ENCODE results near the gene TRABD.

TRABD gene

DNA sequence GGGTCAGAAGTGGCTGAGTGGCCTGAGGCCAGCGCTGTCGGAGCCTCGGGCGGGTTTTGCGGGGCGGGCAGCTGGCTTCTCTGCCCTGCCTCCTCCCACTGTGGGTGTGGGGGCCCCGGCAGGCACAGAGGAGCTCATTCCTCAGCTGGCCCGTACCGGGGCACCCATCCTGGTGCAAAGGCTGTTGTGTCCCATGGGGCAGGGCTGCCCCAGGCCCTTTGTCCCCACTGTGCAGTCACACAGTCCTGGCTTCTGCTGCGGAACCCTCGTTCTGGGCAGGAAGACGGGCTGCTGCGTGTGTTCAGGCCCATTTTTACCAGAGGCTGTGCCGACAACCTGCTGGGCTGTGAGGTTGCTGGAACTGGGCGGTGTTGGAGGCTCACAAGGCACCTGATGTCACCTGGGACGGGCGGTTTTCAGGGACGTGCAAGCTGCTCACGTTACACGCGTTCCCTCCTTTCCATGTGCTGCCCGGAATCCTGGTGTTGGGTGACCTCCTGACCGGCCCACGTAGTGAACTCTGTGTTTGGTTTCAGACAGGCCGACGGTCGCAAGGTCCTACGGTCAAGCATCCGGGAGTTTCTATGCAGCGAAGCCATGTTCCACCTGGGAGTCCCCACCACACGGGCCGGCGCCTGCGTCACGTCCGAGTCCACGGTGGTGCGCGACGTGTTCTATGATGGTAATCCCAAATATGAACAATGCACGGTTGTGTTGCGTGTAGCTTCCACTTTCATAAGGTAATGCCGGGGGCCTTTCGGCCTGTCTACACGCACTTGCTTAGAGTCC lies 20.3 kb downstream of the TRABD start:
- DNase-seq = no peak

DNA sequence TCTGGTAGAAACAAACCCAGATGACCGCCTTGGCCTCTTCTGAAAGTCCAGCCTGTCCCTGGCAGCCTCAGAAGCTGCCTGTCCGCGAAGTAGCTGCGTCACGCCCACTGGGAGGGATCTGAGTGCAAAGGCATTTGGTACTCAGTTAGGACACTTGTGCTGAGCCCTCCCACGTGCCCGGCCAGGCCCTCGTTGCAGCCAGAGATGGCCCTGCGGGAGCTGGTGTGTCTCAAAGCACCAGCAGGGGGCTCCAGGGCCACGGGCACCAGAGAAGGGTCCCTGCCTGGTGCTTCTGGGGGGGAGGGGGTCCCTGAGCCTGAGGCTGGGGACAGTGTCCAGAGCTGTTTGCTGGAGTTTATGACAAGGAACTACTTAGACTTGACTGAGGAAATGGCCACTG lies 20.9 kb downstream of the TRABD start:
- DNase-seq = no peak

DNA sequence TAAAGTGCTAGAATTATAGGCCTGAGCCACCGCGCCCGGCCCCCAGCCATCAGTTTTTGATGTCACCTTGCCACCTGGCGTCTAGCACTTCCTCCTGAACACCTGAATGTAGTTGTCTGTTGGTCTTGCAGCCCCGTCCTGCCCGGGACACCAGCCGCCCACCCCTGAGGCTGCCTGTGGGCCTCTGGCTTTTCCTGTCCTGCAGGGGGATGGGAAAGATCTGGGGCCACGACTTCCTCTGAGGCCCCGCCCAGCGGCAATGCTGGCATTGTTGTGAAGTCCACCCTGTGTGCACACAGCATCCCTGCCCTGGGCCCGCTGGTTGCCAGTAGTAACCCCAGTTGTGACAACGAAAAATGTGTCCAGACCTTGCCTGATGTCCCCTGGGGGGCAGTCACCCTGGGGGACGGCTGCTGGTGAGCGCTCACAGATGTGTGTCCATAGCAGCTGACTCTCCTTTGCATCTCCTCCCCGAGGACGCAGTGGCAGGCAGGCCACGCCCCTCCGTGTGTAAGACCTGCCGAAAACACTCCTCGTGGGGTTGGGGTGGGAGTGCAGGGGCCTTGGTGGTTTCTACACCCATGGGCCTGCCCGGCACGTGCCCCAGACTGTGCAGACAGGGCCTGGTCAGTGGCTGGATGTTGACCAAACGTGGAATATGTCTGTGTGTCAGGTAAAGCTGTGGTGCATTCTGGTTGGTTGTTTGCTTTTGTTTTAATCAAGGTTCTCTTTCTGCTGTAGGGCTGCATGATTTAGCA lies 21.8 kb downstream of the TRABD start:
- no peak for DNase-seq

DNA sequence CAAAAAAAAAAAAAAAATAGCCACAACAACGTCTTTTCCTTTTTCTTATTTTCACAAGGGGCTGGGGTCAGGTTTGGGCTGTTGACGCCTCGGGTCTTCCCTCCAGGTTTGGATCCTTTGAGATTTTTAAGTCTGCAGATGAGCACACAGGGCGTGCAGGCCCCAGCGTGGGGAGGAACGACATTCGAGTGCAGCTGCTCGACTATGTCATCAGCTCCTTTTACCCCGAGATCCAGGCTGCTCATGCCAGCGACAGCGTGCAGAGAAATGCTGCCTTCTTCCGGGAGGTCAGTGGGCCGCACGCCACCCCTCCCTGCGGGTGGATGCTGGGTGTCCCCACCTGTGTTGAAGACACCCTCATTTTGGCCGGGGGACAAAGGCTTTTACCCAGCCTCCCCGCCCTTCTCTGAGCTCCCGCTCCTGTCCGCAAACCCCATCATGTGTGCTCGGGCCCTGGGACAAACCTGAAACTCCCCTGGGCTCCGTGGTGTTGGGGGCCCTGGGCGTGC lies 22.8 kb downstream of the TRABD start:
- DNase-seq = no peak

DNA sequence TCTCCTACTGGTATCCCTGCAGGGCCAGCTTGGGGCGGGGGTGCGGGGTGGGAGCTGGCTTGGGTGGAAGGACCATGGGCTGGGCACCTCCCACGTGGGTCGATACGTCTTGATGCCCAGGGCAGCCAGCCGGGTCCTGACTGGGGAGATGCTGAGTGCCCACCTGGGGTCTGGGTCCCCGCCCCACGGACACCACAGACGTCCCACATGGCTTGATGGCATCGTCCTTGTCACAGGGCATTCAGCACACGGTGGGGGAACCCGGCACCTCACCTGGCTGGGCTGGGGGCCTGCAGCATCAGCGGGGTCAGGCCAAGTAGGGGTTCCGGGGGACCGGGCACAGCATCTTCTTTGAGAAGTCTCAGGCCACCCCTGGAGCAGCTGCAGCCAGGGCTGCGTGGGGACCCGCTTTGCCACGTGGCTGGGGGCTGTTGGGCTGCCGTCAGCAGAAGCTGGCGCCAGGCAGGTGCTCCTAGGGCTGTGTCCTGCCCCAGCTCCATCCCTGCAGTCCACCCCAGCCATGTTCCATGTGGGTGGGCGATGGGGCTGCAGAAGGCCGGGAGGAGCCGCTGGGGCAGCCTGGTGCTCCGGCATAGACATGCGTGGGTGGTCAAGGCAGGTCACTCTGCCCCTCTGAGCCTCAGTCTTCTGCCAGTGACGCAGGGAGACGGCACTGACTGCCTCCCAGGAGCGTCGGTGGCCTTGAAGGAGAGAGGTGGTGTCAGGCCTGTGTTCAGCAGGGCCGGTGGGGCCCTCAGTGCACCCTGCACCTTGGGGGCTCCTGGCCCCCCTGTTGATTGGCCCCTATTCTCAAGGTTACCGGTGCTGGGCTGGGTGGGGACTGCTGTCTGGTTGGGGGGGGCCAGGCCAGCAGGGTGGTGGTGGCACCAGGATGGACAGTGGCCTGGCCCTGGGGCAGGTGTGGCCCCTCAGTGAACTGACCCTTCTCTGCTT lies 23.5 kb downstream of the TRABD start:
- DNase-seq = no peak

DNA sequence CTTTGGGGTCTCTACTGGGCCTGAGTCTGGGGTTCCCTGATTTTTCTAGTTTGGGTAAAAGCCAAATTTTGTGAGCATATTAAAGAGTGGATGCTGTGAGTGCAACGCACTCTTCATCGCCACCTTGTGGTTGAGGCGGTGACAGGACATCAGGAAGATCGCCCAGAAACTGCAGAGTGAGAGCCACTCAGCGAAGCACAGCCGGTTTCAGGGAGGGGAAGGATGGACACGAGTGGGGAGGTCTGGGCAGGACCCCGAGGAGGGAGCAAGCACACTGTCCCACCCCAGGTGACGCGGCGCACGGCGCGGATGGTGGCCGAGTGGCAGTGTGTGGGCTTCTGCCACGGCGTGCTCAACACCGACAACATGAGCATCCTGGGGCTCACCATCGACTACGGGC lies 24.2 kb downstream of the TRABD start:
- DNase-seq = peak in 1 of 2 donors; percentile 27

DNA sequence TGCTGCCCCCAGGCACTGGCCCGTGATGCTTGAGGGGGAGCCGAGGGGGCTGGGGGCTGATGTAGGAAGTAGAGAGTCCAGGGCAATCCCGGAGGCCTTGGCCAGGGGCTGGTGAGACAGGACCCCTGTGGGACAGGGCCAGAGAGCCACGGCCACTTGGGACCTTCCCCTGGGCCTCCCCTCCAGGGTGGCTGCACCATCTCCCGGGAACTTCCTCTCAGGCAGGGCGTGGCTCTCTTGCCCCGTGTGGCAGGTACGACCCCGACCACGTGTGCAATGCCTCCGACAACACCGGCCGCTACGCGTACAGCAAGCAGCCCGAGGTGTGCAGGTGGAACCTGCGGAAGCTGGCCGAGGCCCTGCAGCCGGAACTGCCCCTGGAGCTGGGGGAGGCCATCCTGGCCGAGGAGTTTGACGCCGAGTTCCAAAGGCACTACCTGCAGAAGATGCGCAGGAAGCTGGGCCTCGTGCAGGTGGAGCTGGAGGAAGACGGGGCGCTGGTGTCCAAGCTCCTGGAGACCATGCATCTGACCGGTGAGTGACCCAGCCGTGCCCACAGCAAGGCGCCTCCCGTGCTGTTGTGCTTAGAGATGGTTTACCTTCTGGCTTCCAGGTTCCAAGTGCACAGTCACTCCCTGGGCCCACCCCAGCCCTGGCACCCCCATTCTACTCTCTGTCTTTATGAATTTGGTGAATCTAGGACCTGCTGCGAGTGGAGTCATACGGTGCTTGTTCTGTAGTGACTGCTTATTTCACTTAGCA lies 24.8 kb downstream of the TRABD start:
- no peak for DNase-seq

DNA sequence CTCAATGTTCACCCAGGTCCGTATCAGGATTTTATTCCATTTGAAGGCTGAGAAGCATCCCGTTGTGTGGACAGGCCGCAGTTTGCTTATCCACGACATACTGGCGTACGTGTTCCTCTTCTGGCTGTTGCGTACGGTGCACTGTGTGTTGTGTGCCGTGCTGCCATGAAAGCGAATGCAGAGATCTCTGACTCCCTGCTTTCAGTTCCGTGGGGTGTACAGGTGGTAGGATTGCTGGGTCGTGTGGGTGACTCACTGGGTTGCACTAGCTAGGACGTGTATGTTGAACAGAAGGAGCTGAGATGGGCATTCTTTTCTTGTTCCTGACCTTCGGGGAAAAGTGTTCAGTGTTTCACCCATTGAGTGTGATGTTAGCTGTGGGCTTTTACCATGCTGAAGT lies 25.4 kb downstream of the TRABD start:
- no peak for DNase-seq

DNA sequence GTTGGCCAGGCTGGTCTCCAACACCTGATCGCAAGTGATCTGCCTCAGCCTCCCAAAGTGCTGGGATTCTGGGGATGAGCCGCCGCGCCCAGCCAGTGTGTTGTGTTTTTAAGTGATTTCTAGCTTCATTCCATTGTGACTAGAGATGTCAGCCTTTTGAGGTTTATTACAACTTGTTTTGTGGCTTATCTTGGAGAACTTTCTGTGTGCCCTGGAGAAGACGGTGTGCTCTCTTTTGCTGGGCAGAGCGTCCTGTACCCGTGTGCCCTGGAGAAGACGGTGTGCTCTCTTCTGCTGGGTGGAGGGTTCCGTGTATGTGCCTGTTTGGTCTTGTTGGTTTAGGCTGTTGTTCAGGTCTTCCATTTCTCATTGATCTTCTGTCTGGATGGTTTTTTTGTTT lies 27.6 kb downstream of the TRABD start:
- no peak for DNase-seq

DNA sequence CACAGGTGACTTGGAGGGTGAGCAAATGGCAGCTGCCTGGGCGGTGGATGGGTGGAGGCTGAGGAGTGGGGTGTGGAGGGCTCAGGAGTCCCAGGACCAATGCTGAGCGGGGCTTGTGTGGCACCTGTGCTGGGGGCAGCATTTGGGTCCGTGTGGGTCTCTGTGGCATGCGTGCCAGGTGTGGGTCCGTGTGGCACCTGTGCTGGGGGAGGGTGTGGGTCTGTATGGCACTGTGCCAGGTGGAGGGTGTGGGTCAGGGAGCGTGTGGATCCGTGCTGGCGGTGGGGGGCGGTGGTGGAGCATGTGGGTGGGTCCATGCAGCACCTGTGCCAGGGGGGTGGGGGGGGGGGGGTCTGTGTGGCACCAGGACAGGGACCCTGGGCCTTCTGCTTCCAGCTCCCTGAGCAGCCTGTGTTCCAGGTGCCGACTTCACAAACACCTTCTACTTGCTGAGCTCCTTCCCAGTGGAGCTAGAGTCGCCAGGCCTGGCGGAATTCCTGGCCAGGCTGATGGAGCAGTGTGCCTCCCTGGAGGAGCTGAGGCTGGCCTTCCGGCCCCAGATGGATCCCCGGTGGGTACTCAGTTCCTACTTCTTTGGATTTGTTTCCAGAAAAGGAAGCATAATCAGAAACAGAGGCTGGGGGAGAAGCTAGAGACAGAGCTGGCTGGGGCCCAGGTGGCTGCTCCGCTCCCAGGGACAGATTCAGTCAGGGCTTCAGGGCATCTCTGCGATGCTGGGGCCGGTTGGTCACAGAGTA lies 29.8 kb downstream of the TRABD start:
- DNase-seq = no peak

DNA sequence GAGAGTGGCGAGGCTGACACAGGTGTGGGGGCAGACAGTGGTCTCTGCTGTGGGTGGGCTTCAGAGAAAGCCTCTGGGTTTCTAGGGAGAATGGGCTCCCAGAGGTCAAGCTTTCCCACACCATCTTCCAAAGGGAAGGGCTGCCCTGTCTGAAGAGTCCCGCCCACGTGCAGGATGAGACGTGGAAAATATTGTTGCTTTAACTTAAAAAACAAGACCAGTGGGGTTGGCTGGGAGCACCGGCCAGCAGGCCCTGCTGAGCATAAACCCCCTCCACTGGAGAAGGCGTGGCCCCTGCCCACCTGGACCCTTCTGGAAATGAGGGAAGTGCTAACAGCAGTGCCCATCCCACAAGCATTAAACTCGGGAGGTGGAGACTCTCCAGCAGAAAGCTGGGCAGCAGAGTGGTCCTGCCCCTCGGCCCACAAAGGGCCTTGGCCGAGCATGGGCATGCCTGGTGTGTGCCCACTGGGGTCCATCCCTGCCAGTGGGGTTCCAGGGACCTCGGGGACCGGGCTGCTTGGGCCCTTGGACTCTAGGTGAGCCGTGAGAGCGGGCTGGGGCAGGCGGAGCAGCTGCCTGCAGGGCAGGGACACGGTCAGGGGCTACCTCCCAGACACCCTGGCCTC lies 30.5 kb downstream of the TRABD start:
- no peak for DNase-seq

DNA sequence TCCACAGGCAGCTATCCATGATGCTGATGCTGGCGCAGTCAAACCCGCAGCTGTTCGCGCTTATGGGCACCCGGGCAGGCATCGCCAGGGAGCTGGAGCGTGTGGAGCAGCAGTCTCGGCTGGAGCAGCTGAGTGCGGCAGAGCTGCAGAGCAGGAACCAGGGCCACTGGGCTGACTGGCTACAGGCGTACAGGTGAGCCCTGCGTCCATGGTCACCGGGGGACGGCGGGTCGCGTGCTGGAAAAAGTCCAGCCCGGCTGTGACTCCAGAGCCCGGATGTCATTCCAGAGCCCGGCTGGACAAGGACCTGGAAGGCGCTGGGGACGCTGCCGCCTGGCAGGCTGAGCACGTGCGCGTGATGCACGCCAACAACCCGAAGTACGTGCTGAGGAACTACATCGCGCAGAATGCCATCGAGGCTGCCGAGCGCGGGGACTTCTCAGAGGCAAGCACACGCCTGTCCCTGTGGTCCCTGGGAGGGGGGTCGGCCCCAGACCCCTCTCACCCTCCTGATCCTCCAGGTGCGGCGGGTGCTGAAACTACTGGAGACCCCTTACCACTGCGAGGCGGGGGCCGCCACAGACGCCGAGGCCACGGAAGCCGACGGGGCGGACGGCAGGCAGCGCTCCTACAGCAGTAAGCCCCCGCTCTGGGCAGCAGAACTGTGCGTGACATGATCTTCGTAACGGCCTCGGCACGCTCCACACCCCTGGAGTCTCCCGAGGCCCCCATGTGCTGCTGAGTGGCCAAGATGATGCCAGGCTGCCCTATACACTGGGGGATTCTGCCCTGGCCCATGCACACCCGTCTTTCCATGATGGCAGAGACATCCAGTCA lies 31.2 kb downstream of the TRABD start:
- DNase-seq = no peak

DNA sequence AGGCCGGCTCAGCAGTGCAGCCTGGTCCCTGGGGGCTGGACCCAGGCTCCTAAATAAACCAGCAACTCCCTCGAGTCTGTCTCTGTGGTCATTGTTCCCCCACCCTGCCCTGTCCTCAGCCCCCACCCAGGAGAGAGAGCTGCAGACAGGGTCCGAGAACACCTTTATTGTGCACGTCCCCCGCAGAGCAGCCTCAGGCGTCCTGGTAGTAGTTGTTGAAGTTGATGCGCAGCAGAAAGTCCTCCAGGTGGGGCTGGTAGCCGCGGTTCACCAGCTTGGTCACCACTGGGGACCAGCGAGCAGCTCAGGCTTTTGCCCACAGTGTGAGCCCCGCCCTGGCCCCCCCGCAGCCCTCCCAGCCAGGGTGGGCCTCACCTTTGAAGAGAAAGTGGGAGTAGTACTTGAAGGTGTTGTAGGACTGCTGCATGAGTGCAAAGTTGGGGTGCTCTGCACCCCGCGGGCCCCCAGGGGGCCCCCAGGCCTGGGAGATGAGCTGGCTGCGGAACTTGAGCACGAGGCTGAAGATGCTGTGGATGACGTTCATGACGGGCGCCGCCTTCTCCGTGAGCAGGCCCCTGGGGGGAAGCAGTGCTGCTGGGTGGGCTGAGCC lies 31.9 kb downstream of the TRABD start:
- no peak for DNase-seq

DNA sequence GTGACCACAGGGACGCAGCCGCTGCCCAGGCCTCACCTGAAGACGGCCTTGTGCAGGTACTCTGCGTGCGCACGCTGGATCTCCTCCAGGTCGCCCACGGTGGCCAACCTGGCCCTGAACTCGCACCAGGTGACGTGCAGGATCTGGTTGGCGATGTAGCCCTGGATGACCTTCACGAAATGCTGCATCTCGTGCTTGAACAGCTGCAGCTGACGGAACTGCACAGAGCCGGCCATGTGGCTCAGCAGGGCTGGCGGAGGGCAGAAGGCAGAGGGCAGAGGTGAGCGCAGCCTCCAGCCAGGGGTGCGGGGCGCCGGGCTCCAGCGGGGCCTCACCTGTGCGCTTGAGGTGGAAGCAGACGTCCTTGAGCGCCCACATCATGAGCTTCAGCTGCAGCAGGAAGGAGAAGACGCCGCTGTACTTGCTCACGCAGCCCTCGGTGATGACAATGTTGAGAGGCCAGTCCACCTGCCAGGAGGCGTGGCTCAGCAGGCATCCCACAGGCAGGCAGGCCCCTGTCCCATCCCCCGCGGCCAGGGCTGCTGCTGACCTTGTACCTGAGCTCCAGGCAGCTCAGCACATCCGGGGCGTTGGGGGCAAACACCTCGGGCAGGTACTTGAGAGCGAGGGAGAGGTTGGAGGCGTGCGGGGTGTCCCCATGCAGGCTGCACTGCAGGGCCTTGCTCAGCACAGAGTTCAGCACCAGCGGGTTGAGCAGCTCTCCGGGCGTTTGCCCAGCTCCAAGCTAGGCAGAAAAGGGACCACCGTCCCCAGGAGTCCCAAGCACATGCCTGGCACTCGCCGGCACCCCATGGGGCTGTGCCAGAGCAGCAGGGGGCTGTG lies 32.7 kb downstream of the TRABD start:
- no peak for DNase-seq

DNA sequence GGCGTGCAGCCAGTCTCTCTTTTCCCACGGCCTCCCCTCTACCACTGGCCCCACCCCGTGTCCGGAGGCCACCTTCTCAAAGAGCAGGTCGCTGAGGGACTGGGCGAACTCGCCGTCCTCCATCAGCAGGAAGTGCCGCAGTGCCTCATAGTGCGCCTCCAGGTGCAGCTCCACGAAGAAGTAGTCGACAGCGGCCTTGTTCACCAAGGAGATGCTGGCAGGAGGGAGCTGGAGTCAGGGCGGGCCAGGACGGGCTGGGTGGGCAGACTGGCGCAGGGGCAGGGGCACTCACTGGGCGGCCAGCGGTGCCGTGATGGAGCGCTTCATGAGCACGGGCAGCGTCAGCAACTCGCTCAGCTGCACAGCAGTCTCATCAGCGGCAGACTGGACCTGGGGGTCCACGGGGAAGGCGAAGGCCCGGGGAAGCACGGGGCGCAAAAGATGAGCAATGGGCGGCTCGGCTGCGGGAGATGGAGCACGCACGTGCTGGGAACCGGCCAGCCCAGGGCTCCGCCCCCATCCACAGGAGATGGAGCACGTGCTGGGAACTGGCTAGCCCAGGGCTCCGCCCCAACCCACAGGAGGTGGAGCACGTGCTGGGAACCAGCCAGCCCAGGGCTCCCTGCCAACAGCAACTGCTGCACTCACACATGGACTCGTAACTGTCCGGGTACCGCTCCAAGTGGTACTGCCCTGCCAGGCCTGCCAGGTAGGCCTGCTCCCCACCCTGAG lies 33.4 kb downstream of the TRABD start:
- no peak for DNase-seq

DNA sequence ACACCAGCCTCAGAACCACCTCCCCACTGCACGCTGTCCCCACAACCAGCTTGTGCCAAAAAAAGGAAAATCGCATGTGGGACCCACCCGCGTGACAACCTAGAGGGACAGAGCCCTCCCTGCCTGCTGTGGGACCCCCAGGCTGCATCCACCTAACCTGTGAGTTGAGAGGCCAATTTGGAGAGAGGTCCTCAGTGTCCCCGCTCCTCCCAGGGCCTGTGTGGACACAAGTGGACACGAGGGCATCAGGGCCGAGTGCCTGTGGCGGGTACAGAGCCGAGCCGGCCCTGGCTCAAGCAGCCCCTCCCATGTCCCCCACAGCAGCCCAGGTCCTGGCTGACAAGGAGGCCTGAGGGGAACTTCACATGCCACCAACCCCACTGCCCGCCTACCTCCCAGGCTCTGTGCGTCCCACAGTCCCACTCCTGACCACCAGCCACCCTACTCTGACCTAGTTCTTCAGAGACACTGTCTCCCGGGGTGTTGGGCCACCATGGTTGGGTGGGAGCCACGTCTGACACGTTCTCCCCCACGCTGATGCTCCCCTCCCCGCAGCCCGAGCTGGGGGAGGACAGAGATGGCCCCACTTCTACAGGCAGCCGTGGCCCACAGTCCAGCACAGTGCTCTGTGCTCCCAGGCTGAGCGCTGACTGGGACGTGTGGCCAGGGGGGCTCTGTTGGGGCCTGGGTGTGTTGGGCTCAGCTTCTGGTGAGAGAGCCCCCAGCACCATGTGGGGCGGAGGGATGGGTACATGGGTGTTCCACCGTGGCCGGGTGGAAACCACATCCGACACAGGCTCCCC lies 34.3 kb downstream of the TRABD start:
- DNase-seq = no peak
